Esophagus squamous epithelium (tissue), 5 donors: ENCODE results near the gene DGAT2. TPM values are rescaled to one million over a fixed set of nuclear protein-coding genes. Genes with fewer than 3 reads are reported as not detected.
"Not testable (repeated sequence)": the region's sequence is repeated elsewhere in the genome, so short reads cannot be mapped to it uniquely, and the experiment has no call there.

Experiments used
- DNase-seq: peaks from one replicate; lab custom pipeline; 2025; lab: John Stamatoyannopoulos, UW
- H3K27ac ChIP-seq, 4 donors: fragments of 200-600 bp; sonication (generic); one replicate each; pipeline ENCODE4 v1.5.1; 2016 to 2019; ENCODE audit warnings: mild to moderate bottlenecking in 1 of 4
- H3K27me3 ChIP-seq, 4 donors: fragments of 200-600 bp; sonication (generic); 1 replicate in 3 of 4; 2 replicates in 1 of 4; pipeline versions ENCODE4 v1.5.1 to v1.6.0; 2017 to 2021; ENCODE audit warnings: antibody characterized with exemption in 1 of 4
- H3K36me3 ChIP-seq, 3 donors: fragments of 200-600 bp; sonication (generic); one replicate each; pipeline ENCODE4 v1.5.1; 2016 to 2019
- H3K4me1 ChIP-seq, 3 donors: fragments of 200-600 bp; sonication (generic); one replicate each; pipeline ENCODE4 v1.5.1; 2017 to 2019
- H3K4me3 ChIP-seq, 4 donors: fragments of 200-600 bp; sonication (generic); 1 replicate in 3 of 4; 2 replicates in 1 of 4; pipeline ENCODE4 v1.5.1; 2016 to 2019; ENCODE audit warnings: mild to moderate bottlenecking in 2 of 4, moderate library complexity in 1 of 4
- H3K9me3 ChIP-seq, 3 donors: fragments of 200-600 bp; sonication (generic); one replicate each; pipeline ENCODE4 v1.5.1; 2016 to 2019
- POLR2A ChIP-seq, 4 donors: fragments of 450-650 bp; IDR thresholded peaks; one replicate each; pipeline ENCODE4 v1.6.1; 2017; ENCODE audit warnings: antibody characterized with exemption in 4 of 4, mild to moderate bottlenecking in 4 of 4, moderate library complexity in 3 of 4
- WGBS, 2 donors: methylation state at CpG; one replicate each; pipeline ENCODE4 v1.1.5; 2018; 5-methylcytosine and 5-hydroxymethylcytosine counted together
- intact Hi-C: fragments of 100-400 bp; cut with DNase I; formaldehyde crosslinking; loops from one replicate; pipeline ENCODE4 v1.15.0; 2022
- total RNA-seq, 4 donors: library from RNA; depleted of rRNA; stranded (reverse); fragments of >200 nt; gene quantifications; one replicate each; pipeline ENCODE4 v1.1.0, GENCODE V29; 2016
- TF ChIP-seq, protein P1 (sequence below), 6 experiments: fragments of 450-650 bp in 4 of 6; fragments of 200-600 bp in 2 of 6; sonication (generic) in 2 of 6; IDR thresholded peaks; one replicate each; pipeline ENCODE4 v1.5.1; 2016 to 2019; ENCODE audit warnings: antibody characterized with exemption in 6 of 6, mild to moderate bottlenecking in 4 of 6, moderate library complexity in 4 of 6
- donor health status: DM: yes; HTN: yes; CAD: no.

The DGAT2 gene
- total RNA-seq, 4 donors from 2014 or later = 6.1 to 29.3 (median 19.2) TPM

DNA sequence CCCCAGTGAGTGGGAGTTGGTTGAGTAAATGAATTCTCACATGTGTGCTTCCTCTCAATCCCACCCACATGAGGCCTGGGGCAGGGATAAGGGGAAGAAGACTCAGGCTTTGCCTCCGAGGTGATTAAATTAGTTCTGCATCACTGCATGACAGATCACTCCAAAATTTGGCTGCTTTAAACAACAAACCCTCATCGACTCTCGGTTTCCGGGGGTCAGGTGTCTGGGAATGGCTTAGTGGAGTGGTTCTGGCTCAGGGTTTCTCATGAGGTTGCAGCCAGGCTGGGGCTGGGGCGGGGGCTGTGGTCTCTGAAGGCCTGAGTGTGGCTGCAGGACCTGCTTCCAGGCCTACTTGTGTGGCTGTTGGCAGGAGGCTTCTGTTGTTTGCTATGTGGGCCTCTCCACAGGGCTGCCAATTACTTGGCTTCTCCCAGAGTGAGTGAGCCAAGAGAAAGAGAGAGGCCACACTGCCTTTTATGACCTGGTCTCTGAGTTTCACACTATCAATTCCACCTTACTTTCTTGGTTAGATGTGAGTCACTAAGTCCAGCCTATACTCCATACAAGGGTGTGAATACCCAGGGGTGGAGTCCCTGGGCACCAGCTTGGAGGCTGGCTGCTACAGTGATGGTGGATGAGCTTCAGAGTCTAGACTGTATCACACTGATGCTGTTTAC lies 35.0 kb upstream of the DGAT2 start:
- H3K9me3 ChIP-seq = no peaks in the 10 kb centered on the region
- H3K36me3 ChIP-seq = no peaks in the 10 kb centered on the region
- no peaks in the 10 kb centered on the region for H3K4me1 ChIP-seq
- 49 to 55% methylated on average over 4 to 5 of the region's 5 CpGs for WGBS, 2 donors
- no peak for DNase-seq
- TF ChIP-seq POLR2A (IDR thresholded peaks at IDR 0.05) = no peak
- TF ChIP-seq, protein P1, sequence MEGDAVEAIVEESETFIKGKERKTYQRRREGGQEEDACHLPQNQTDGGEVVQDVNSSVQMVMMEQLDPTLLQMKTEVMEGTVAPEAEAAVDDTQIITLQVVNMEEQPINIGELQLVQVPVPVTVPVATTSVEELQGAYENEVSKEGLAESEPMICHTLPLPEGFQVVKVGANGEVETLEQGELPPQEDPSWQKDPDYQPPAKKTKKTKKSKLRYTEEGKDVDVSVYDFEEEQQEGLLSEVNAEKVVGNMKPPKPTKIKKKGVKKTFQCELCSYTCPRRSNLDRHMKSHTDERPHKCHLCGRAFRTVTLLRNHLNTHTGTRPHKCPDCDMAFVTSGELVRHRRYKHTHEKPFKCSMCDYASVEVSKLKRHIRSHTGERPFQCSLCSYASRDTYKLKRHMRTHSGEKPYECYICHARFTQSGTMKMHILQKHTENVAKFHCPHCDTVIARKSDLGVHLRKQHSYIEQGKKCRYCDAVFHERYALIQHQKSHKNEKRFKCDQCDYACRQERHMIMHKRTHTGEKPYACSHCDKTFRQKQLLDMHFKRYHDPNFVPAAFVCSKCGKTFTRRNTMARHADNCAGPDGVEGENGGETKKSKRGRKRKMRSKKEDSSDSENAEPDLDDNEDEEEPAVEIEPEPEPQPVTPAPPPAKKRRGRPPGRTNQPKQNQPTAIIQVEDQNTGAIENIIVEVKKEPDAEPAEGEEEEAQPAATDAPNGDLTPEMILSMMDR (IDR thresholded peaks at IDR 0.05) = no peak
- H3K27ac ChIP-seq = no peak overlapping the region
- intact Hi-C loops = no loop called here
- no peak overlapping the region for H3K4me3 ChIP-seq
- peaks cover 0 to 4% (median 0%) of the 10 kb centered on the region in 4 donors for H3K27me3 ChIP-seq

DNA sequence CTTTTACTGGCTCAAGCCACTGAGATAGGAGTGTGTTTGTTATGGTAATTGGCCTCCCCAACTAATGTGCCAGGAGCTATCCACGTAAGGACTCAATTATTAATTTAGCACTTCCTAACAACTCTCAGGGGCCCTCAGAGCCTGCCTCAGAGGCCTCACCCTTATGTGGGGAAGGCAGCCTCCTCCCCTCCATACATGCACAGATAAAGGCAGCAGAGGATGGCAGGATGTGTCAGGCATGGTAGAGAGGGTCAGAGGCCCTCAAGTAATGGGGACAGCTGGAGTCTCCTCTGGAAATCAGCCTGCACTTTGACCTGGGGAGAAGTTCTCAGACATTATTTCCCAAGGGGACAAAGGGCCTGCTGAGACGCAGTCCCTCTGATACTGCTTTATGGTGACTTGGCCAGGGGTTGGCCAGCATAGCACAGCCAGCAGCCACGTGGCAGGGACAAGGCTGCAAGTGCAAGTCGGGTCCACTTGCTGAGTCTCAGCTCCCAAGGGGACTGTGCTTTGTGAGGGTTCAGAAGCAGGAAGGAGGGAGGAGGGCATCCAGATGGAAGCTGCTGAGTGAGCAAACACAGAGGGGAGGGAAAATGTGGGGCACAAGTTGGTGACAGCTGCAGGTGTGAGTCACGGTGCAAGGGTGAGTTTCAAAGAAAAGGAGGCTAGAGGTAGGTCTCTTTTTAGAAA lies 33.9 kb upstream of the DGAT2 start:
- peaks cover 0 to 4% (median 0%) of the 10 kb centered on the region in 4 donors for H3K27me3 ChIP-seq
- H3K36me3 ChIP-seq = no peaks in the 10 kb centered on the region
- H3K4me1 ChIP-seq = no peaks in the 10 kb centered on the region
- no peak for TF ChIP-seq POLR2A (IDR thresholded peaks at IDR 0.05)
- TF ChIP-seq, protein P1 (IDR thresholded peaks at IDR 0.05) = no peak
- no peak overlapping the region for H3K27ac ChIP-seq
- intact Hi-C loops = no loop called here
- DNase-seq = no peak
- WGBS, 2 donors = 76 to 88% methylated on average over 4 of the region's 5 CpGs
- H3K9me3 ChIP-seq = no peaks in the 10 kb centered on the region
- no peak overlapping the region for H3K4me3 ChIP-seq

DNA sequence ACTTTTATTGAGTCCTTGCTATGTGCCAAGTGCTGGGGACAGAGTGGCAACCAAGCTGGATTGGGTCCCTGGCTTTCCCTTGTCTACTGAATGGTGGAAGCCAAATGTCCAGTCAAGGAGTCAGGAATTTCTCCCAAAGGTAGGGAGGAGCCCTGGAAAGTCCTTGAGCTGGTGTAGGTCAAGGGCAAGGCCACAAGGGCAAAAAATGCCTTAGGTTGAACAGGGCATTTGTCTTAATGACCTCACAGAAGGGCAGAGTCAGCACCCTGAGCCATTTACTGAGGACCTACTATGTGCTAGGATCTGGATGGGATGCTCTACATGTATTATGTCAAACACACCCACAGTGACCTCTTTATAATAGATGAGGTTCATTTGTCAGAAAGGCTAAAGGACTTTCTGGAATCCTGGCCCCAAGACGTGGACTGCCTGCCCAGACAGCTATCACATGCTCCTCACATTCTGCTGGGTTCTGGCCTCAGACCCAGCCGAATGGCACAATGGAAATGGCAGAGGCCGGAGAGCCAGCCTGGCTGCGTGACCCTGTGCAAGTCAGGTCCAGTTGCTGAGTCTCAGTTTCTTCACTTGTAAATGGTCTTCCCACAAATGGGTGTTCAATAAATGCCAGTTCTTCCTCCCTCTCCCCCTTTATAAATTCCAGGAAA lies 33.3 kb upstream of the DGAT2 start:
- 79 to 84% methylated on average over 4 of the region's 4 CpGs for WGBS, 2 donors
- Histone ChIP-seq H3K27me3 (peaks cover 0 to 4% (median 0%) of the 10 kb centered on the region in 4 donors), H3K9me3 (no peaks in the 10 kb centered on the region), H3K36me3 (no peaks in the 10 kb centered on the region), H3K4me1 (no peaks in the 10 kb centered on the region), H3K4me3 (no peak overlapping the region), H3K27ac (no peak overlapping the region)
- no peak for DNase-seq
- TF ChIP-seq, protein P1 (IDR thresholded peaks at IDR 0.05) = no peak
- TF ChIP-seq POLR2A (IDR thresholded peaks at IDR 0.05) = no peak
- intact Hi-C loops = no loop called here

DNA sequence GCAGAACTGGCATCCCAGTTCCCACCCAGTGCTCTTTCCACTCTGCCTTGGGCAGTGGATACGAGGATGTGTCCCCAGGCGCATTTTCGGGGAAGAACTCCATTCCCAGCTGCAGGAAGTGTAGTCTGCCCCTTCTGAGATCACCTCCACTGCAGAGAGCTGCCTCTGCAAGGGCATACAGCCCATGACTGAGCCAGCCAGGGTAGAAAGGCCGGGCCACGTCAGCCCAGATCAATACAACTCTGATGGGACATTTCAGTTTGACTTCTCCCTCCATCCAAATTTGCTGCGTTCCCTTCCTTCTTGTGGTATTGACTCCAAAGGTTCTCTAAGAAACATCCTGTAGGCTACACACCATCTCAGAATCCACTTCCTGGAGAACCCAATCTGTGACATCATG lies 31.3 kb upstream of the DGAT2 start:
- H3K9me3 ChIP-seq = no peaks in the 10 kb centered on the region
- intact Hi-C loops = no loop called here
- H3K36me3 ChIP-seq = no peaks in the 10 kb centered on the region
- H3K27ac ChIP-seq = no peak overlapping the region
- peaks cover 0 to 4% (median 0%) of the 10 kb centered on the region in 4 donors for H3K27me3 ChIP-seq
- no peaks in the 10 kb centered on the region for H3K4me1 ChIP-seq
- no peak overlapping the region for H3K4me3 ChIP-seq
- TF ChIP-seq, protein P1 (IDR thresholded peaks at IDR 0.05) = no peak
- no peak for TF ChIP-seq POLR2A (IDR thresholded peaks at IDR 0.05)
- DNase-seq = no peak
- 86 to 95% methylated on average over 4 to 6 of the region's 6 CpGs for WGBS, 2 donors

DNA sequence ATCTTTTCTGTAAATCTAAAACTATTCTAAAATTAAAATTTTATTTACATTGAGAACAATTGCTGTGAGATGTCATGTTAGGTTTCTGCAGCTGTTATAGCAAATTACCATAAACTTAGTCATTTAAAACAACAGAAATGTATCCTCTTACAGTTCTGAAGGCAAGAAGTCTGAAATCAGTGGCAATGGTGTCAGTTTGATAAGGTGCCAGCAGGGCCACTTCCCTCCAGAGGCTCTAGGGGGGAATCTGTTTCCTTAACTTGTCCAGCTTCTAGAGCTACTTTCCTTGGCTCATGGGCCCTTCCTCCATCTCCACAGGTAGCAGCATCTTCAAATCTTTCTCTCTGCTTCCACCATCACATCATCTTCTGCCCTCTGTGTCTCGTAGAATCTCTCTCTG lies 27.9 kb upstream of the DGAT2 start:
- no peaks in the 10 kb centered on the region for H3K9me3 ChIP-seq
- no peak for DNase-seq
- no peaks in the 10 kb centered on the region for H3K36me3 ChIP-seq
- H3K27me3 ChIP-seq = peaks cover 0 to 4% (median 0%) of the 10 kb centered on the region in 4 donors
- H3K4me3 ChIP-seq = no peak overlapping the region
- no peak for TF ChIP-seq POLR2A (IDR thresholded peaks at IDR 0.05)
- TF ChIP-seq, protein P1 (IDR thresholded peaks at IDR 0.05) = no peak
- WGBS, 2 donors = 73 to 91% methylated on average over 1 of the region's 1 CpG
- intact Hi-C loops = no loop called here
- no peak overlapping the region for H3K27ac ChIP-seq
- peaks cover 0 to 12% (median 0%) of the 10 kb centered on the region in 3 donors for H3K4me1 ChIP-seq

DNA sequence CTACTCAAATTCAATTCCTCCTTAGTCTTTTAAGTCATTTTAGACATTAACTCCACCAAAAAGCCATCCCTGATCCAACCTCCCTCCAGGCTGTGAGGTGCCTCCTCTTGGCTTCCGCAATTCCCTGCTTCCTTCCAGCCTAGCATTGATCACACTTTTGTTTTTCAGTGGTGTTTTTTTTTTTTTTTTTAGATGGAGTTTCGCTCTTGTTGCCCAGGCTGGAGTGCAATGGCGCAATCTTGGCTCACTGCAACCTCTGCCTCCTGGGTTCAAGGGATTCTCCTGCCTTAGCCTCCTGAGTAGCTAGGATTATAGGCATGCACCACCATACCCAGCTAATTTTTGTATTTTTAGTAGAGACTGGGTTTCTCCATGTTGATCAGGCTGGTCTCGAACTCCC lies 25.4 kb upstream of the DGAT2 start:
- H3K27me3 ChIP-seq, H3K9me3 ChIP-seq, DNase-seq, H3K4me3 ChIP-seq, intact Hi-C loops, H3K36me3 ChIP-seq, H3K27ac ChIP-seq: not testable (repeated sequence)
- WGBS, 2 donors = 90 to 92% methylated on average over 4 of the region's 4 CpGs
- peaks cover 0 to 12% (median 0%) of the 10 kb centered on the region in 3 donors for H3K4me1 ChIP-seq
